ENCODE results near the gene PMS1.
"Not testable (repeated sequence)": the region's sequence is repeated elsewhere in the genome, so short reads cannot be mapped to it uniquely, and the experiment has no call there.

Gene PMS1

DNA sequence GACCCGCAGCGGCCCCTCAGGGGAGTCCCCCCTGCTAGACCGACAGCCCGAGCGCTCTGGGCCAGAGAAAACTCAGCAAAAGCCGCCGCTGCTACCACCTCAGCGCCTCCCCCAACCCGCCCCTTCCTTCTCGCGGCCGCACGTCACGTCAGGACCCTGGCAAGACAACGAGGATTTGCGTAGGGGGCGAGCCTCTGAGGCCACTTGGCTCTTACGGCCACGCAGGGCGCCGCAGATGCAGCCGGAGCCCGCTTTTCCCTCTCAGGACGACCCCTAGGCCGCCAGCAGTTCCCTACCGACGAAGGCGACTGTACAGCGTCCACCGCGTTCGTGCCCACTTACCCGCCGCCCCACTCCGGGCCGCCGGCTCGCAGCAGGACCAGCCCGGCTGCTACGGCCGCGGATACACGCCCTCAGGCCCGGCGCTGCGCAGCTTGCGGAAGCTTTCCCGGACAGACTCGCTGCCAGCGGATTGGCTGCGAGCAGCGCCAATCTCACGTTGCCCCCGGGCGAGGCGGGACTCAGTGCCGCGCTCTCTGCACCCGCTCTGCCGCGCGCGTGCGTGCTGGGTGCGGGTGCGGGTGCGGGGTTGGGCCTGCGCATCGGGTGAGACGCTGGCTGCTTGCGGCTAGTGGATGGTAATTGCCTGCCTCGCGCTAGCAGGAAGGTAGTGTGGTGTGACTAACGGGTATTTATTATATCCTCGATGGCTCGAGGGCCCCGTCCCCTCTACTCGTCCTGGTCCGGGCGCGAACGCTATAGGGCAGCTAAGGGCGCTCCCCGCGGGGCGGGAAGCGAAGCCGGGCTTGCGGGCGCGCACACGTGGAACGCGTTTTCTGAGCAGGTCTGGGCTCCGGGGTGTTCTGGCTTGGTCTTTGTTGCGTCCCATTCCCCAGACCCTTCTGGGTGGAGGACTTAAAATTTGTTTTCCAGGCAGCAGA, at the start of gene PMS1, which contains the start of gene ORMDL1:
TSS of gene PMS1 (plus strand) at position 524 of the 941 bp plus-strand sequence. CDS start 7,360 bp downstream, outside the sequence.
TSS of gene ORMDL1 (minus strand) at position 413 of the 941 bp plus-strand sequence. CDS start 1,744 bp downstream, outside the sequence.
- peak; percentile 93 for DNase-seq (ENCODE audit: low read depth)

DNA sequence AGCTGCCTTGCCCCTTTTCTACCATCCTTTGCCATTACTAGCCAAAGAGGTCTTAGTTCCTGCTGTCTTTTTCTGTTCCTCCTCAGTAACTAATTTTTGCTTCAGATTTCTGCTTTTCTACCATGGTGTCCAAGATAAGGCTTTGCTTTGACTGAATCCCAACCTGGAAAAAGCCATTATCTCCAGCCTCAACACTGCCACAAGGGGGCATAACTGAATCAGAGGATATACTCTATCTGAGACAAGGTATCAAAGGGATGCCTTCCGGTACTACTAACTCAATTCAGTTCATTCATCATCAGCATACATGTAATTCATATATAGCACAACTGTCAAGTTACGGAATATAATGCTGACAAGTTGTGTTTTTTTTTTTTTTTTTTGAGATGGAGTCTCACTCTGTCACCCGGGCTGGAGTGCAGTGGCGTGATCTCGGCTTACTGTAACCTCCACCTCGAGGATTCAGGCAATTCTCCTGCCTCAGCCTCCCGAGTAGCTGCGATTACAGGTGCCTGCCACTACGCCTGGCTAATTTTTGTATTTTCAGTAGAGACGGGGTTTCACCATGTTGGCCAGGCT, 33.1 kb upstream of the PMS1 start:
- DNase-seq (ENCODE audit: low read depth) = no peak

DNA sequence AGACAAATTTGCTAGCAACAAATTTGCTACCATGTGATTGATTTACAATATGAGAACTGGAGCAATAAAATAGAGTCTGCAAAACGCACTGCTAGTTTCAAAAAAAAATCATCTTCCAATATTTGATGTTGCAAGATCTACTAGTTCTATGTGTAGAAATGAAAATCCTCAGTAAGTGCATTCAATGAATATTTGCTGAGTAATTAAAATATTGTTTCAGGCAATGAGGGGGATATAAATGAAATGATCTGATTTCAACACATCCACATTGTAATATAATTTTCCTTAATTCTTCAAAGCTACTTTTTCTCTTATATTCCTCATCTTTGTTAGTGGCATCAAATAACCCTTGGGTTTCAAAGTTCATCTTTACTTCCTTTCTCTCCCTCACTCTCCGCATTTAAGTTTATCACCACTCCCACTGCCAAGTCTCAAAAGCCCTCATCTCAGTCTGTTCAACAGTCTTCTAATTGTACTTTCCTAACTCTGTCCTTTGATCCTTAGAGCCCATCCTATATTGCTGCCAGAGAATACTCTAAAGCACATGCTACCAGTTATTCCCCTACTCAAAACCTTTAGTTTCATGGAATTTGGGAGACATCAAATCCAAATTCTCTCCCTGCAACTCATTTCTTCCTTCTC, 27.8 kb upstream of the PMS1 start:
- no peak for DNase-seq (ENCODE audit: low read depth)

DNA sequence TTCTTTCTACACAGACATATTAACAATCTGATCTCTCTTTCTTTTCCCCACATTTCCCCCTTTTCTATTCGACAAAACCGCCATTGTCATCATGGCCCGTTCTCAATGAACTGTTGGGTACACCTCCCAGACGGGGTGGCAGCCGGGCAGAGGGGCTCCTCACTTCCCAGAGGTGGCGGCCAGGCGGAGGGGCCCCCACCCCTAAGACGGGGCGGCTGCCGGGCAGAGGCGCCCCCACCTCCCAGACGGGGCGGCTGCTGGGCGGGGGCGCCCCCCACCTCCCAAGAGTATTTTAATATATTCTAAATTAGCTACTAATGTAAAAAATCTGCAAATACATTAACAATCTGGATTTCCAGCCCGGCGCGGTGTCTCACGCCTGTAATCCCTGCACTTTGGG, 24.1 kb upstream of the PMS1 start:
- DNase-seq (ENCODE audit: low read depth) = not testable (repeated sequence)

DNA sequence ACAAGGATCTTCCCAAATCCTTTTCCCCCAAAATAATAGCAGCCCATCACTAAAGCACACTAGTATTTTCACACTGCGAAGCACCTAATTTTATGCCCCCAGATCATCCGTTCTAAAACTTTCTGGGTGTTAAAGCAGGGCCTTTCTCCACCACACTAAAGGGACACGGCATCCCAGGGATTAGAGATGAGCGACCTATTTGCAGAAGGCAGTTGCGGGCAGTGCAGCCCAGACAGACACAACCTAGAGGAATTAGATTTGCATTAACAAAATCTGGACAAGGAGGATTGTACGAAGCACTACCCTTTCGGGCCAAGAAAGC, 22.1 kb upstream of the PMS1 start:
- DNase-seq (ENCODE audit: low read depth) = no peak

DNA sequence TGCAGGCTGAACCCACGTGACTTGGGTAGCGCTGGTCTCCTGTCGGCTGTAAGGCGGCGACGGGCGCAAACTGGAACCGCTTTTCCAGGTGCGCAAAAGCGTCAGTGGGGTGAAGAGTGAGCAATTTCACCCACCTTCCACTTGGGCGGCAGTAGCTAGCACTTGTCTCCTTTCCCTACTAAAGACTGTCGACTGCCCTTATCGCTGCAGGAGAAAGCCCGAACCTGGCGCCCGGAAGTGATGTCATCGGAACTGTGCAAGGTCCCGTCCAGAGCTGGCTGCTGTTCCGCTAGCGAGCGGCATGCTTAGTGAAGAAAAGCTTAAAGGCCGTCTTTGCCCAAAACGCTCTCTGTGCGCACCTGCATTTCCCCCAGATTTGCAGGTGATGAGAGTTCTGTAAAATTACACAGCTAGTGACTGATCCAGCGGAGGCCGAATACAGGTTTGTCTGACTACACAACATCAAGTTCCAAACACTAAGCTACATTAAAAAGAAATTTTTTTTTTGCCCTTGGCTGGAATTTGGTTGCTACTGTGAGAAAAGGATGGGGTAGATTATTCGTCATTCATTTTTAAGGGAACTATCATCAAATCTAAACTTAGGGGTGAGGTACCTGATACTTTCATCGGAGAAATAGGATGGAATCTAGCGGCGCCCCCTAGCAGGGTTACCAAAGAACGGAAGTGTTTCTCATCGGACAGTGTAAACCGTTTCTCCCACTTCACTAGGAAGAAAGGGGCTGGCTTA, 21.5 kb upstream of the PMS1 start, which contains the start of gene OSGEPL1:
TSS of gene OSGEPL1 (minus strand) at position 242 of the 748 bp plus-strand sequence. CDS start 1,152 bp downstream, outside the sequence.
- peak; percentile 81 for DNase-seq (ENCODE audit: low read depth)

DNA sequence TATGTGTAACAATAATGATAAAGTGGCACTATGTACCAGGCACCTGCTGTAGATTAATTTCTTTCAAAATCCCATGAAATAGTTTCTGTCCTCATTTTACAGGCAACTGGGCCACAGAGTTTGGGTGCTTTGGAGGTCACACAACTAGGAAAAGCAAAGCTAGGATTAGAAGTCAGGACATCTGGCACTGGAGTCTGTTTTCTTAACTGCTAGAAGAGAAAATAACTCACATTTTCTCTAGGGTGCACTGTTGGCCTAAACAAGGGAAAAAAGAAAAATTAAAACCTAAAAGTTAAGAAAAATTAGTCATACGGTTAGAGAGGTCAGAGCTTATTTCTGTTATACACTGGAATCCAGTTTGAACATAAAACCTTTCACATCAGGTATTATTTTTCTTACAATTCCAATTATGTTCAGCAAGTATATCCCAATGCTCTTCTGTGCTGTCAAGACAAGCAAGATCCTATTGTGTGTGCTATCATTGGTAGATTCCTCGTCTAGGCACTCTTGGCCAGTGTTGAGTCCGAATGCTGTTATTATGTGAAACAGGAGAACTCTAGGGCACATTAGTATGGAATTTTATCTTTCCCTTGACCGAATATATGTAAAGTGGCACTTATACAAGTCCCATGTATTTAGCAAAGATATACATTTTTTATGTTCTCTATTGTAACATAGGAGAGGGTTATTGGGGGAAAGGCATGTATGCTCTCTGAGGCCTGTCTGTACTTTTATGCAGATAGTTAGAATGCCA, 20.2 kb upstream of the PMS1 start:
- no peak for DNase-seq (ENCODE audit: low read depth)

DNA sequence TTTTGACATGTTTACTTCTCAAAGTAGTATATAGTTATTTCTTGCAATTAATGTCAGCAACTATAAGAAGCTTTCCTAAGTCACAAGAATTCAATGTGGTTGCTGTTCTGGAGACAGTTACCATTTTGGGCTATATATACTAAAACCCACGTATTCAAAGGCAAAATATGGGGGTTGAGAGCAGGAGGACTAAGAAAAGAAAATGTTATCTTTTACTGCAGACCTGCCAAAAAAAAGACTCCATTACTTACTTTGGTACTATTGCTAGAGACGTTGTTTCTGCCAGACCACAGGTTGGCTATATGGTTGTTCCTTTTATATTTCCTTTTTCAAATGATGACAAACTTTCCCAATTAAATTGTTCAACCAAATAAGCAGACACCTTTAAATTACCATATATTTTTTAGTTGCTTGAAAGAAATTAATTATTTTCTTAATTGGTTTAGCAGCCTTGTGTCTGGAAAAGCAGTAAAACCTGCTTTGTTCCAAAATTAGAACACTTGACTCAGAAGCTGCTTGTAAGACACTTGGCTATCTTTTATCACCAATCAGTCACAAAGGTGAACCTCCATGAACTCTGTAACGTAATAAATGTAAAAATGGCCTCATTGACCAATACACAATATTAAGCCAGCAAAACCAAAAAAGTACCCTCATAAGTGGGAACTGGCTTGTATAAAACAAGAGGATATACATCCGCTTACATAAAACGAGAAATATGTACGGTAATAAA, 13.5 kb upstream of the PMS1 start:
- no peak for DNase-seq (ENCODE audit: low read depth)

DNA sequence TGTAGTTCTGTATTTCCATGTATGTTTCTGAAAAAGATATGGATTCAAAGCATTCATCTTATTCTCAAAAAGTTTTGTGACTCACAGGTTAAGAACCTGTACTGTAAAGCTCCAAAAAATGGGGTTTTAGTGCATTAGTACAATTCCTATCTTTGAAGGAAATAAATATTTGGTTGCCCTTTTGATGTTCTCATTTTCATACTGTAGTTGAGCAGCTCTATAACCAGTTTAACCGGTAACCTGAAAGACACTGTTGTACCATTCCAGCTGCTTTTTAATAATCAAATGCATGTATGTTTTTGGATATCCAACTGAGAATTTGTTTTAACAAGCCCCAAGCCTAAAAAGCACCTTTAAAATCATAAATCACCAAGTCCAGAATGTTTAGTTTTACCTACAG, 12.0 kb upstream of the PMS1 start:
- DNase-seq (ENCODE audit: low read depth) = no peak

DNA sequence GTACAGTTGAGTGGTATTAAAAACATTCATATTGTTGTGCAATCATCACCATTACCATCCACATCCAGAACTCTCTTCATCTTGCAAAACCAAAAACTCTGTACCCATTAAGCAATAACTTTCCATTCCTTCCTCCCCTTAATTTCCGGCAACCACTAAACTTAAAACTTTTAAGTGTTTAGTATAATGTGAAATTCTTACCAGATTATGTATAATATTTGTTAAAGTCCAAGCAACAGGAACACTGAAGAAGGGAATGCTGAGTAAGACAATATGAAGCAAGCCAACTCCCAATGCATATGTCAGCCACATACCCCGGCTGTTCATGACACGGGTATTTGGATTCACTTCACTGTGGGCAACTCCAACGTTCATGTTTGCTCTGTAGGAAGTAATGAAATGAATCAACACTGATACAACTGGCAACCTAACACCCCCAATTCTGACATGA, 2.0 kb upstream of the PMS1 start:
- no peak for DNase-seq (ENCODE audit: low read depth)

DNA sequence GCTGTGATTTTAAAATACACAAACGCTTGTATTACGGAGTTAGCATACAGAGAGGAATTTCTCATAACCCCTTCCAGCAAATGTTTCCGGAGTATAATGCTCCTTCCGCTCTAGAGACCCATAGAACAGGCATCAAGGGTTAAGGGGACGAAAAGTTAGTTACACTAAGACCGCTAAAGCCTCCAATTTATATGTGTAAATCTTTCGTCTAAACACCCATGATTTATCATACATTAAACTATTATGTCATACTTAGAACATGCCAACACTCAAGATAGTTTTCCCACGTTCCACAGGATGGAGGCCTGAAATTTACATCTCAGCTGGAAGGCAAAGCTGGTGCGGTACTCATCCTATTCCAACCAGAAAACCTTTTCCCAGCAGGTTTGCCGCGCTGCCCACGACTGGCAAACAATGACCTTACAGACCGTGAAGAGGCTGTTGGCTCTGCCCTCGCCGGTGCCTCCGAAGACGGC, 761 bp upstream of the PMS1 start:
- no peak for DNase-seq (ENCODE audit: low read depth)

DNA sequence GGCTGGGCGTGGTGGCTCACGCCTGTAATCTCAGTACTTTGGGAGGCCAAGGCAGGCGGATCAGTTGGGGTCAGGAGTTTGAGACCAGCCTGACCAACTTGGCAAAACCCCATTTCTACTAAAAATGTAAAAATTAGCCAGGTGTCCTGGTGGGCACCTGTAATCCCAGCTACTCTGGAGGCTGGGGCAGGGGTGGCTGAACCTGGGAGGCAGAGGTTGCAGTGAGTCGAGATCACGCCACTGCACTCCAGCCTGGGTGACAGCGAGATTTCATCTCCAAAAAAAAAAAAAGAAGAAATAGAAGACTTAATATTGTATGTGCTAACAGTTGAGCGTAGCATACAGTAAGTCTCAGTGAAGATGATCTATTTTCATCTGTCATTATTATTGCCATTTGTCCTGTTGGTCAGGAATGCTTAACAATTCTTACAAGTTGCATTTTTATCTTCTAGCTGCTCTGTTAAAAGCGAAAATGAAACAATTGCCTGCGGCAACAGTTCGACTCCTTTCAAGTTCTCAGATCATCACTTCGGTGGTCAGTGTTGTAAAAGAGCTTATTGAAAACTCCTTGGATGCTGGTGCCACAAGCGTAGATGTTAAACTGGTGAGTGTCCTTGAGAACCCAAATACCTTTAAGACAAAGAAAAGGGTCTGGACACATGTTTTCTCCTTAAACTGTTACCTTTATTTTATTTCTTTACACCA, 7.2 kb downstream of the PMS1 start:
- no peak for DNase-seq (ENCODE audit: low read depth)

DNA sequence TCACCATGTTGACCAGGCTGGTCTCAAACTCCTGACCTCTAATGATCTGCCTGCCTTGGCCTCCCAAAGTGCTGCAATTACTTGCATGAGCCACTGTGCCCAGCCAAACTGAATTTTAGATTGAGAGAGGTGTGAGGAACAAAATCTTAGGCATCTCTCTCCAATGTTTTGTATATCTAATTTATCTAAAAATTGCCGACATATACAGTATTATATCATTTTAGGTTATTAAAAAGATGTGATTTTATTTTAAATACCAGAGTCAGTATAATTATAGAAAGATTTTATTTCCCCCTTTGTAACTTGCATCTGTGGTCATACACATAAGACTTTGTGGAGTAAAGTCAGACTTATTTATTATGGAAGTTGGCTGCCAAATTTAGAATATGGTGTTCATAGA, 10.1 kb downstream of the PMS1 start:
- no peak for DNase-seq (ENCODE audit: low read depth)

DNA sequence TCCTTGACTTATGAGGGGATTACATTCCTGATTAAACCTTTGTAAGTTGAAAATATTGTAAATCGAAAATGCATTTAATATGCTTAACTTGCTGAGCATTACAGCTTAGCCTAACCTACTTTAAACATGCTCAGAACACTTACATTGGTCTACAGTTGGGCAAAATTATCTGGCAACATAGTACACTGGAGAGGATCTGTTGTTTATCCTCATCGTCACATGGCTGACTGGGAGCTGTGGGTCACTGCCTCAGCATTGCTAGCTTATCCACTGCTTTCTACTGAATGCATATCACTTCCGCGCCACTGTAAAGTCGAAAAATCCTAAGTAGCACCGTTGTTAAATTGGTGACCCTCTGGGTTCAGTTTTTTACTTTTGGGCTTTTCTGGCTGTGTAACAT, 13.7 kb downstream of the PMS1 start:
- no peak for DNase-seq (ENCODE audit: low read depth)

DNA sequence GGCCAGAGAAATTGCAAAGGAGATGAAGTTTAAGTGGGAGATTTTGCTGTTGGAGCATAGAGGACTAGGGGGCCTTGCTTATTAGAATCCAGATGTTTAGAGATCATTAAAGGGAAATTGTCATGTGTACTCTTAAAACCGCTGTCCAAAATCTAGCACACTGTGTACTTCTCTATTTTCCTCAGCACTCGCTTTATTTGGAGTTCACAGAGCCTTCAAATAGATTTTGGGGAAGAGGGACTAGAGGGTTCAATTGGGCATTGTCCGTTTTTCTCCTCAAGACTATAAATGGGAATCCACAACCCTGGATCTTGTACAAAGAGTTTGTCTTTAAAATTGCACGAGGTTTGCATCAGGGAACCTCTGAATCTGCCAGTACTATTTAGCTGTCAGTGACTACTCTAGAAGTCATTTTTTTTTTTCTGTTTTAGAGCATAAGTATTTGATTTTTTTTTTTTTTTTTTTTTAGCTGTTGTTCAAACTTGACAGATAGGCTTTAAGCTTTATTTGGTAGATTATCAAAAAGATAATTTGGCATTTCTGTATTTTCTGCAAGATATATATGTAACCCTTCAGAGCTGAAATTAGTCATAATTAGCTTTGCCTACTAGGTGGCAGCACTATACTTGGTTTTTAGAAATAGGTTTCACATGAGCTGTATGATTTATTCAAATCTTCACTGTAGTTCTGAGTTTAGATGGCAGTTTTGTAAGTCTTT, 14.2 kb downstream of the PMS1 start:
- no peak for DNase-seq (ENCODE audit: low read depth)

DNA sequence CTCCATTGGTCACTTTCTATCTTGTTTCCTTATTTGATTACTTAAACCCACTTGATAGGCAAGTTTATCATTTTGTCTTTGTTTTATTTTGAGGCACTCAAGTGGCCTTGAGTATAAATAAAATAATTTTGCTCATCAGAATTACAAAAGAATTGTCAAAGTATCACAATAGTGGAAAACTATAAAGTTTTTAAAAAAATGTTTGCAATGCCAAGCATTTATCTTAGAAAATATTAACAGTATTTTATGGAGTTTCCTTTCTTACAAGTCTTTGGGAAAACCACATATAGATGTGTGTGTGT, 14.7 kb downstream of the PMS1 start:
- no peak for DNase-seq (ENCODE audit: low read depth)

DNA sequence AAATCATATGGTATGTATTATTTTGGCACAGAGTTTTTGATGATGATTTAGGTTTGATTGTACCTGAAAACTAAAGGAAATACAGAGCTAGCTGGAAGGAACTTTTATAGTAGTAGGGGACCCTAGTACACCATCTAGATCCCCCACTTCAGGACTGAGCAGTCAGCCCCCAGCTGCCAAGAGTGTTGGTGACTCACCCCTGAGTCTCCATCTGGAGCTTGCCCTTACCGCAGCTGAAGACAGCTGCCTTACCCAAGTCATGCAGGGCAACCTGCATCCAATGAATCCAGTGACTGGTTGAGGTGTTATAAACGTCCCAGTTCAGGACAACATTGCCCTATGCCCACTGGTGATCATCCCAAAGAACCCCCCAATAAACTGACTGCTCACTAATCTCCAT, 15.3 kb downstream of the PMS1 start:
- DNase-seq (ENCODE audit: low read depth) = no peak

DNA sequence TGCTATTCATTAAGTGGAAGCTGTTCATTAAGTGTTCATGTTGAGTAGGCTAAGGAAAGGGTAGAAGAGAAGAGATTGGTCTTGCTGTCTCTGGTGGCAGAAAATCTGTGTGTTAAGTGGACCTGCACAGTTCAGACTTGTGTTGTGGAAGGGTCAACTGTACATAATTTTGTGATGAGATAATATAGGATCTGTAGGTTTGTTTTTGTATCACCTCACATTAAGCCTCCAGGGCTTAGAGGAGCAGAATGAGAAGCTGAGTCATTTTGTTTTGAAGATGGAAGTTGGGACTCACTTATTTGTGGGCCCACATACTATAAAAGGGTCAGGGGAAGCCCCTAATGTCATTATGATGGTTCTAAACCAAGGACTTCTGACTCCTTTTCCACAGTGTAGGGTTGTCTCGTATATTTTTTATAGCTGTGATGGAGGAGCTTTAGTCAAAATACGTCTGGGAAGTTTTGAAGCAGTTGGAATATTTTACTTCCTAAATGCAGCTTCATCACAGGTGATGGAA, 18.2 kb downstream of the PMS1 start:
- no peak for DNase-seq (ENCODE audit: low read depth)

DNA sequence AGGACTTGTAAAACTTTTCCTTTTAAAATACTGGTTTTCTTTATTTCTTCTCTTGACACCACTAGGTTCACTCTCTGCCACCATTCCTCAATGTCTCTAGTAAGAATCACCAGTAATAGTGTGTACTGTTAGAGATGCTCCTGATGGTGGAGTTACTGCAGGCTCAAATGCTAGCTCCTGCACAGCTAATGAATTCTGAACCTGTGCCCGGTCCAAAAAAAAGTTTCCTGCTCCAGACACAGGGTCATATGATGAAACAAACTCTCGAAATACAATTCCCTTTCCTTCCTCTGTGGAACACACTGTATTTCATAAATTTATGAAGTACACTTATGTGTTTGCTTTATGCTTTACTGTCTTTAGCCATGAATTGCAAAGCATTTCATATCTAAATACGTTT, 19.2 kb downstream of the PMS1 start:
- DNase-seq (ENCODE audit: low read depth) = no peak
